Stimulated activated CD8-positive, alpha-beta memory T cell treated with anti-CD3 and anti-CD28 coated beads, Interleukin-12 subunit alpha, Interleukin-12 subunit beta, amount 100 ng/mL, for 24 hours (primary cell): ENCODE results near the gene CLN6.
"Not testable (repeated sequence)": the region's sequence is repeated elsewhere in the genome, so short reads cannot be mapped to it uniquely, and the experiment has no call there.

Experiments
- DNase-seq: peaks from one replicate; pipeline ENCODE4 v3.0.0-alpha.2; 2020; ENCODE audit errors: extremely low read depth

Gene CLN6

DNA sequence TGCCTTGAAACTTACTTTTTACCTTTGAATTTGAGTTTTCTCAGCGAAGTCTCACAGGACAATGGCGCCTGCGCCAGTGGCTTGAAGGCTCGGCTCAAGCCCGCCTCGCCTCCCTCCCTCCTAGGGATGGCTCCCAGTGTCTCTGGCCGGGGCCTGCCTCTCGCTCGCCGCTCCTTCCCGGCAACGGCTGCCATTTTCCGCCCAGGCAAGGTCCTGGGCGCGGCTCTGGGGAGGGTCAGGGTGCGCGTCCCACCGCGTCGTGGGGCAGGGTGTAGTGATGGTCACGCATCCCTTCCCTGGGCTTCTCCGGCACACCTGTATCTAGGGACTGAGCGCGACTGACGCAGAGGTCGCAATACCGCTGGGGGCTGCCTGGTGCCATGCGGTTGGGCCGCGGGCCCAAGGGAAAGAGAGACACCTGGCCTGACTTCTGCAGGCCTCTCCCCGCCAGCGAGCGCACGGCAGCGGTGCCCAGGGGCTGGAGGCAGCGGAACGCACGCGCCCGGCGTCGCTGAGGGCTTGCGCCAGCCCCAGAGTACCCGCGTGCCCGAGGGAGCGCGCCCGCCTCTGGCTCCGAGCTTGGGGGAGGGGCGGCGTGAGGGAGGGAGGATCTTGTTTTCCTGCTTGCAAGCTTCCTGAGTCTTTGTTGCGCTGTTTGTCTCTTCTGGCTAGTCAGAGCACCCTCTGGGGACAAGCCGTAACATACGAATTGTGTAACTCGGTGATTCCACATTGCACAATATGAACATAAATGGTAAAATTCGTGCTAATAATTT lies 27.3 kb upstream of the CLN6 start:
- DNase-seq, result no peak

DNA sequence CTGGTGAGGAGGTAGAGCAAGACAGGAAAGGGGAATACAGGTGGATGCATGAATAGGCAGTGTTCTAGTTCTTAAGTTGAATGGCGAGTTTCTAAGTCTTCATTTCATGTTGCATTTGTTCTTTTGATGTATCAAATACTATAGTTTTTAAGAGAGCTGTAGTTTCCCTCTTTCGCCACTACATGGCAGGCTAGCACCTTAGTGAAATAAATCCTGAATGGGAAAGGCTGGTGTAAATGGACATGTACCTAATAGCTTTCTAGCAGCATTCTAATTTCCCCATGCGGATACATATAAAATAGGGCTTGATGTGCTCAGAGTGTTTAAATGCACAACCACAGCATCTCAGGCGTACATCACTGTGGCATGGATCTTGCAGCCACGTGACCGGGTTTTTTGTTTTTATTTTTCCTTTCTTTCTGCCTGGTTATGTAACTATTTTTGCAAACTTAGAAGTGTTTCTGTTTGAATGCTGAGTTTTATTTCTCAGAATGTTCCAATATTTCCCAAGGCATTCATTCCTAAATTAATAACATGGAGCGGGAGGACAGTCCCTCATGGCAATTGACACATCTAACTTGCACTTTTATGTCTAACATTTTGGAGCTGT lies 23.5 kb upstream of the CLN6 start:
- no peak for DNase-seq

DNA sequence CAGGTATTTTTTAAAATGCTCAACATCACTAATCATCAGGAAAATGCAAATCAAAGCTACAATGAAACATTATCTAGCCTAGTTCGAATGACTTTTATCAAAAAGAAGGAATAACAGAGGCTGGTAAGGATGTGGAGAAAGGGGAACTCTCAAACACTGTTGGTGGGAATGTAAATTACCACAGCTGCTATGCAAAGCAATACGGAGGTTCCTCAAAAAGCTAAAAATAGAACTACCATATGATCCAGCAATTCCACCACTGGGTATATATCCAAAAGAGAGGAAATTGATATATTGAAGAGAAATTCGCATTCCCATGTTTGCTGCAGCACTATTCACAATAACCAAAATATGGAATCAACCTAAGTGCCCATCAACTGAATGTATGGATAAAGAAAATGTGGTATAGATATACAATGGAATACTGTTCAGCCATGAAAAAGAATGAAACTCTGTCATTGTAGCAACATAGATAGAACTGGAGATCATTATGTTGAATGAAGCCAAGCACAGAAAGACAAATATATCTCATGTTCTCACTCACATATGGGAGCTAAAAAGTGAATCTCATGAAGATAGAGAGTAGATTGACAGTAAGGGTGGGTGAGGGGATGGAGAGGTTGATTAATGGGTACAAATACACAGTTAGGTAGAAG lies 19.7 kb upstream of the CLN6 start:
- no peak for DNase-seq

DNA sequence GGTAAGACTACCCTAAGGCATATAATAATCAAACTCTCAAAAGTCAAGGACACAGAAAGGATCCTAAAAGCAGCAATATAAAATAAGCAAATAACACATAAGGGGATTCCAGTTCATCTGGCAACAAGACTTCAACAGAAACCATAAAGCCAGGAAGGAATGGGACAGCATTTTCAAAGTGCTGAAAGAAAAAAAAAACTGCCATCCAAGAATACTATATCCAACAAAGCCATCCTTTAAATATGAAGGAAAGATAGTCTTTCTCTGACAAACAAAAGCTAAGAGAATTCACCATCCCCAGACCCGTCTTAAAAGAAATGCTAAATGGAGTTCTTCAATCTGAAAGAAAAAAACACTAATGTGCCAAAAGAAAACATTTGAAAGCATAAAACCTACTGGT lies 14.7 kb upstream of the CLN6 start:
- no peak for DNase-seq

DNA sequence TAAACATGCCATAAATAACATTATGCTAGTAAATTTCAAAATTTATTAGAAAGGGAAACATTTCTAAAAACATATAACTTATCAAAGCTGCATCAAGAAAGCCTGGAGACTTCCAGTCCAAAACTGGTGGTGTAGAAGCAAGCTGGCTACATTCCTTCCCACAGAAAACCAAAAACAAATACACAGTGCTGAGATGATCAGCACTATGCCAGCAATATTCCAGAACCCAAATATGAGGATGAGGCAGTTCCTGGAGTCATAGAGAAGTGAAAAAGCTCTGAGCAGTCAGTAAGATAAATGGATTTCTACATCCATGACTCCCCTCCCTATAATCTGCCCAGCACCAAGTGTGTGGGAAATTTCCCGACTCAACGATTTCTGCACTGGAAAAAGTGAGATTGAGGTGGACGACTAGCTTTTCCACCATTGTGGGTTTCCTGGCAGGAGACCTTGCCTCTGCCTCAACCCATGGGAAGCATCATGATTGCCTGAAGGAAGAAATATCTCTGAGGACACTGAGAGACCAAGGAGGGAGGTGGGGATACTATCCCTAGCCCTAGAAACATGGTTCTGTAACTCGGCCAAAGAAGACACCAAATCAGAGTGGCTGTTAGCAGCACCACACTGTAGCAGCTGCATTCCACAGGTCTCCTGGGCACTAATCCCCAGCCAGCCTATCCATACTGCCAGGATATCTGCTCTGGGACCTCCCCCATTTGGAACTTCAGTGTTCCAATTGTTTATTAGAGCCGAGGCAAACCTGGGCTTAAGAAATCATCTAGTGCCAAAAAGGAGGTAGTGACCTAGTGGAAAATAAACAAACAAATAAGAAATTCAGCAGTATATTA lies 11.8 kb upstream of the CLN6 start:
- no peak for DNase-seq

DNA sequence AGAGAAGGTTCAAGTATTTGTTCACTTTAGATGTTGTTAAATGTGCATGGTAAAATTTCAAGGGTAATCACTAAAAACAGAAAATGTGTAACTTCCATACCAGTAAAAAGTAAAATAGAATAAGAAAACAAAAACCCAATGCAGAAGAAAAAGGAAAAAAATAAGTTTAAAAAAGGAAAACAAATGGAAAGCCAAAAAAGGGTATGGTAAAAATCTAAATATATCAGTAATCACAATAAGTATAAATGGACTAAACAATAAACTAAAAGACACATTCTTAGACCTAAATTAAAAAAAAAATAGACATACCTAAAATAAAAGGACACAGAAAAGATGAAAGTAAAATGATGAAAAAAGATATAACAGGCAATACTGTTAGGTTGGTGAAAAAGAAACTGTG lies 9.5 kb upstream of the CLN6 start:
- DNase-seq, result no peak

DNA sequence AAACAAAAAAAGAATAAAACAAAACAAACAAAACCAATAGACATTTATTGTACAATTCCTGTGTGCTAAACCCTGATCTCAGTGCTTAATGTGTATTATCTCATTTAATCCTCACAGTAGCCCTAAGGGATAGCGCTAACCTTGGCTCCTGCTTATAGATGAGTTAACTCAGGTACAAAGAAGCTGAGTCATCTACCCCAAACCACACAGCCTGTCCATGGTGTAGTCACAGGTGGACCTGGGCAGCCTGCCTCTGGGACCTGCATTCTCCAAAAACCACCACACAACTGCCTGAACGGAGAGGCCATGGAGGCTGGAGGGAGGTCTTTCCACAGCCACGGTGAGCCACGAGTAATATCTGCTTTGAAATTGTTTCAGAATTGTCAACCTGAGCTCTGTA lies 5.5 kb upstream of the CLN6 start:
- no peak for DNase-seq

DNA sequence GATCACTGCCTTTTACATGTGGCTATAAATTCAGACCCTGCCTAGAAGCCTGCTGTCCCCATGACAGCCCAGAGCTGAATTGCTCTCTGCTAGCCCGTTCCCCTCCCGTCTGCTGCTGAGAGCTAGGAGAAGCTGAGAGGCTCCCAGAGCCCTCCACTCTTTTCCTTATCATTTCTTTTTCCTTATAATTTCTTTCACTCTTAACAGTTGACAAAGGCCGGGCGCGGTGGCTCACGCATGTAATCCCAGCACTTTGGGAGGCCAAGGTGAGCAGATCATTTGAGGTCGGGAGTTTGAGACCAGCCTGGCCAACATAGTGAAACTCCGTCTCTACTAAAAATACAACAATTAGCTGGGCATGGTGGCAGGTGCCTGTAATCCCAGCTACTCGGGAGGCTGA lies 5.0 kb upstream of the CLN6 start:
- DNase-seq, result not testable (repeated sequence)

DNA sequence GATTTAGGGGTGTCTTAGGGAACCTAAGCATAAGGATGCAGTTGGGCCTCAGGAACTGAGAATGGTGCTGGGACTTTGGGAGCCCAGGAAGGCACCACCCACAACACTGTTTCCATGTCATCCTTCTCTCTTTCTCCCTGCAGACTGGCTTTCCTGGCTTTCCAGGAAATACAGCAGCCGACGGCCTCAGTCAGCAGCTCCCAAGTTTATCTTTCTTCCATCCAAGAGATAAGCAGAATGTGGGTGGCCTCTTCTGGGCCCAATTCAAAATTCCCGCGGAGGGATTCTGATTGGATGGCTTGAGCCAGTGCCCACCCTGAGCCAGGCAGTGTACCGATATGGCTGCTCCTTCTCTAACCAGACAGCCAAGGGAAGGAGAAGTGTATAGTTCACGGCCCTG lies 4.5 kb upstream of the CLN6 start:
- no peak for DNase-seq

DNA sequence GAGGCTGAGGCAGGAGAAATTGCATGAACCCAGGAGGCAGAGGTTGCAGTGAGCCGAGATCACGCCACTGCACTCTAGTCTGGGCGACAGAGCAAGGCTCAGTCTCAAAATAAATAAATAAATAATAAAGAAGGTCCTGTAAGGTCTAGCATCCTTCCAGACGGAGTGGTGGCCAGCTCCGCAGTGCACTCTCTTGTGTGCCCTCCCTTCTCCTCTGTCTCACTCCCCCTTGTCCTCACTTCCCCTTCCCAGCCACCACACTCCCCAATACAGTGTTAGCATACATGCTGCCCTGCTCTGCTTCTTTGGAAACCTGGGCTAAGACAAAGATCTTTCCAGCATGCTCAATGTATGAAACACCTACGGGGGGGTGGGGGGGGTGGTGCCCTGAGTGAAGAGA lies 3.4 kb upstream of the CLN6 start:
- DNase-seq, result no peak

DNA sequence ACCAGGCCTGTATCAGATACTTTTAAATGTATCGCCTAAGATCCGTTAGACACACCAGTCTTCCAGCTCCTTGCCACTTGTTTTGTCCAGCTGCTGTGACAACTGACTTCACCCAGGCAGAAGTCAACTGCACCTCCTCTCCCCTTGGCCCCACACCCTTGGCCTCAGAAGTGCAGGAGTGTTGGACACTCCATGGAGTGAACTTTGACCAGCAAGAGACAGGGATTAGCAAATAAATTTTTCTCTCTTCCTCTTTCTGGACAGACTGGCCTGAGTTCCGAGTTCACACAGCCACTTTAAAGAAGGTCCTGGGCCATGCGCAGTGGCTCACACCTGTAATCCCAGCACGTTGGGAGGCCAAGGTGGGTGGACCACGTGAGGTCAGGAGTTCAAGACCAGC lies 2.9 kb upstream of the CLN6 start:
- no peak for DNase-seq

DNA sequence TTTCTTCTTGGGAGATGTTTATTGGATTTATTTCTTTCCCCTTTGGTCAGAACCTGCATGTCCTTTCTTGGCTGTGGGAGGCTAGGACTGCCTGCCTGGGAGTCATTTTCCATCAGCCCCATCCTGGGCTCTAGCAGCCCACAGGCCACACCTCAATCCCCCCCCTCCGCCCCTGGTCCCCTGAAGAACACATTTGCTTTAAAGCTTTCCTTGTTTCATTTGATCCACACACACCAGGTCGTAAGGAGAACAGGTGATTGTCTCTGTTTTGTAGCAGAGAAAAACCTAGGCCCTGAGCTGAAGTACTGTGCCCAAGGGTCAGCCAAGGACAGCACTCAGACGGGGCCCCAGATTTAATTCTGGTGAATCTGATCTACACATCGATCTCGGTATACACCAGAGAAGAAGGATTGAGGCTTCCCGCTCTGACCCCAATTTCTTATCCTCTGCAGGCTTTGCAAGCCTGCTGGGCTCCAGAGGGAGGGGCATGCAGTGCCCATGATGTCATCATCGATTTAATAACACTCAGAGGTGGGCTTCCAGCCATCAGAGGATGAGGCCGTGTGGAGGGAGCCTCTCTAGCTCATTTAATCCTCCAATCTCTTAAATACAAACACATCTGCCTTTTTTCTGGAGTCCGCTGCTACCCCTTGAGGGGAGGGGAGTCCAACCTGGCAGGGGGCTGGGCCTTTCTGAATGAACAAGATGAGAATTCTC lies 1.7 kb upstream of the CLN6 start:
- no peak for DNase-seq

DNA sequence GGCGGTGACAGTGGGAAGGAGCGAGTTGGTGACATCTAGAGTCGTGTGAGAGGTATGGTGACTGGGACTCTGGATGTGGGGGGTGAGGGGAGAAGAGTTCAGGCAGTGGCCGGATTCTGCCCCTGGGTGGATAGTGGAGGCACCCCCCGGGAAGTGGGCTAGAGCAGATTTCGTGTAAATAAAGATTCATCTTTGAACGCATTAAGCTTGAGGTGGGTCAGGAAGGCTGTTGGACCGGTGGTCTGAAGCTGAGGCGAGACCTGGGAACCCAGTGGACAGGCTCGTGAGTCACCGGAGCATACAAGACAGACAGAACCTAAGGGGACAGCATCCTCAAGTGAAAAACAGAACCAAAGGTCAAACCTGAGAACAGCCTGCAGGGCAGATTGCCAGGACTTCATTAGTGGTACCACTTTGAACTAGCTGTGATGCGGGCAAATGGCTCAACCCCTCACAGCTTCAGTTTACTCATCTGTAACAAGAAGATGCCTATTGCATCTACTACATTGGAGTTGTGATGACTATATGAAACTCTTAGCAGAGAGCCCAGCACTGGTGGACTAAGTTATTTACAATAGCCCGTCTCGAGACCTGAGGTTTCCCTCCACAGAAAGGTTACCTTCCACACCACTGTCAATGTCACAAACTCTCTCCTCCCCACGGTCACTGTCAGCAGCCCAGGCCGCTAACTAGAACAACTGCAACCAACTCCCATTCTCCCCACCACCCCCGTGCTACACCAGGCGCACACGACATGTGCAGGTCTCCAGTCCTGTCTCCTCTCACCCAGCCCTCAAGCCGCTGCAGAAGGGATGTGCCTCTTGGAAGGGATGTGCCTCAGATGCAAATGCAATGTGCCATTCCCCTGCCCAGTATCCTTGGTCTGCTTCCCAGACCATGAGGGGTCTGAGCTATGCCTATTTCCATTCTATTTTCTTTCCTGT lies 901 bp upstream of the CLN6 start:
- no peak for DNase-seq

DNA sequence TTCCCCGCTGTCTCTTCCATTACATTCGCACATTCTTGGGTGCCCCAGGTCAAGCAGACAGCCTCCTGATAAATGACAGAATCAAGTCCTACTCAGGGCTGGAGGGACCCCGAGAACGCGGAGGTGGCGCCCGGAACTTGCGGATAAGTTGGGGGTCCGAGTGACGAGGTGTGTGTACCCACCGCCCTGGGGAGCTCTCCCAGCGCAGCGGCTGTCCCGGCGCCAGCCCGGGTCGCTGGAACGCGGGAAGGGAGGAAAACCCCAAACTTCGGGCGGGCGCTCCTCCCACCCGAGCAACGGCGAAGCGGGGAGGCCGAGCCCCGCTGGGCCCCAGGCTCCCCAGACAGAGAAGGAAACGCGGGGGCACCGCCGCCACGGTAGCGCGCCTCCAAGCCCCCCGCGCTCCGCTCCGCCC lies 550 bp downstream of the CLN6 start:
- DNase-seq, result no peak

DNA sequence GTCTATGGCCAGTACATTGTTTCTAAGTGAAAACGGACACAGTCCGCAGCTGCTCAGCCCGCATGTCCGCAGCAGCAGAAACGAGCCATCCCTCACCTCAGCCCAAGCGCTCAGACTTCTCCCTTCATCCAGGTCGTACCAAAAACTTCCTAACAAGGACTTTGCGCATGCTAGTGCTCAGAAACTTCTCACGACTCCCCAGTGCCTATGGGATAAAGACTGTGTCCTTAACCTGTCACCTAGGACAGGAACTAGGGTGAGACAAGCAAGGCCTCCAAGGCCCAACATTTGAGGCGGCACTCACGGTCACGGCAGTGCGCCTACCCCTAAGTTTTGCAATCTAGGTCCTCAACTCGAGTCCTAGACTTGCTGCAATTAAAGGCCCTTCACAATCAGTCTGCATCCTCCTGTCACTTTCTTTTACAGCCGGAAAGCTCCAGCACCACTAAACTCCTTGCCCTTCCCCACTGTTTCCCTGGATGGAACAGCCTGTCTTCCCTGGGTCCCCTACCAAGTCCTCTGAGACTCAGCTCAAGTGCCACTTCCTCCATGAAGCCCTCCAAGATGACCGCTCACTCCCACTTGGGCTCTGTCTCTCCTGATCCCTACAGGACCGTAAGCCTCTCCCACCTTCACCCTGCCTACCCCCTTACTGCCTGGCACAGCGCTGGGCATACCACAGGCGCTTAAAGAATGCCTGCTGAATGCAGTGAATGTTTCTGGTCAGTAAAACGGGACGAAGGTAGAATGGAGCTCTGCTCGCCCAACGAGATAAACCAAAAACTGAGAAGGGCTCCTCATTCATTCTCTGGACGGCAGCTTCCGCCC lies 1.2 kb downstream of the CLN6 start:
- no peak for DNase-seq

DNA sequence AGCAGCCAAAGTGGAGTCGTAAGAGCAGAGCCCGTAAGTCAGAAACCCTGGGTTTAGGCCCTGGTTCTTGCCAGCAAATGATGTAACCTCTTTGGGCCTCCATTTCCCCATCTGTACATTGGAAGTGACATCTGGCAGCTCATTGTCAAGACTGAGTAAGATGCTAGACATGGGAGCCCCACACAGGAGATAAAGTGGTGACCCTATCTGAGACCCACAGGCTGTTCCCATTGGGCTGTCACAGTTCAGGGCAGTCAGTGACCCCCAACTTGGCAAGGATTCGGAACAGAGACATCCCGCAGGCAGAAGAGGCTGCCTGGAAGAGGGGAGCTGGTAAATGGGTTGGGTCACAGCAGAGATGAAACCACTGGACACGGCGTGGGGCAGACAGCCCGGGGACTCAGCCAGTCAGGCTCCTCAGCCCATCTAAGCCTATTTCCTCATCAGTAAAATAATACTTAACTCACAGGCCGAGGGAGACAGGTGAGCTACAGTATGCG lies 1.8 kb downstream of the CLN6 start:
- no peak for DNase-seq

DNA sequence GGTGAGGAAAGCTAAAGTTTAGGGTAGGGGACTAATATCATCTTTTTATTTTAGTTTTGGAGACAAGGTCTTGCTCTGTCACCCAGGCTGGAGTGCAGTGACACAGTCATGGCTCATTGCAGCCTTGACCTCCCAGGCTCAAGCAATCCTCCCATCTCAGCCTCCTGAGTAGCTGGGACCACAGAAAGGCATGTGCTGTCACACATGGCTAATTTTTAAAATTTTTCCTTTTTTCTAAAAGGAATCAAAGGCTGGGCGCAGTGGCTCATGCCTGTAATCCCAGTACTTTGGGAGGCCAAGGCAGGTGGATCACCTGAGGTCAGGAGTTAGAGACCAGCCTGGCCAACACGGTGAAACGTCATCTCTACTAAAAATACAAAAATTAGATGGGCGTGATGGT lies 4.1 kb downstream of the CLN6 start:
- DNase-seq, result not testable (repeated sequence)

DNA sequence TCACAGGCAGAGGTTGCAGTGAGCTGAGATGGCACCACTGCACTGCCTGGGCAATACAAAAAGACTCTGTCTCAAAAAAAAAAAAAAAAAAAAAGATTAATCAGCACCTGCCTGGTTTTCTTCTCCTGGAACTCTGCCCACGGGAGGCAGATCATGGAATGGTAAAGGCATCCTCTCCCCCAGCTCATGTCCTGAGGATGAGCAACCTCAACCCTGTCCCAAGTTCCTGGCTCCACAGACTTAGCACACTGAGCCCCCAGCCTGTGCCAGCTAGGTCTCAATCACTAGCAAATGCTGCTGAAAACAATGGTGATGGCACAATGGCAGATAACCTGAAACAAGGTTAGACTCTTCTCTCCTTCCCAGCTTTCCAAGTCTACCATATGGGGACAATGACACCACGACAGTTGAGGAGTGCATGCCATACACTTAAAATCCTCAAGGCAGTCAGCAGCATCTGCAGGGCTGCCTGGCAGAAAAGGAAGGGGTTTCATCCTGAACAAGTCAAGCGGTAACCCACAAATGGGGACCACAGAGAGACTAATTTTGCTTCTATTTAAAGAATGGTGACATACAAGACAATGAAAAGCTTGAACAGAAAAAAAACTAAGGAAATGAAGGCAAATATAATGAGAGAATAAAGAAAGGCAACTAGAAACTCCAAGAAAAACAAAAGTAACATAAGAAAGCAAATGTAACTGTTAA lies 4.8 kb downstream of the CLN6 start:
- DNase-seq, result no peak

DNA sequence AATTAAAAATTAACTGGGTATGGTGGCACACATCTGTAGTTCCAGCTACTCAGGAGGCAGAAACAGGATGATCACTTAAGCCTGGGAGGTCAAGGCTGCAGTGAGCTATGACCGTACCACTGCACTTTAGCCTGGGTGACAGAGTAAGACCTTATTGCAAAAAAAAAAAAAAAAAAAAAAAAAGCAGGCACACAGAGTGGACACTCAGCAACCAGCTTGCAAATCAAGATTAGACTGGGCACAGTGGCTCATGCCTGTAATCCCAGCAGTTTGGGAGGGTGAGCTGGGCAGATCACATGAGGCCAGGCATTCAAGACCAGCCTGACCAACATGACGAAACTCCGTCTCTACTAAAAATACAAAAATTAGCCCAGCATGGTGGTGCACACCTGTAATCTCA lies 5.4 kb downstream of the CLN6 start:
- no peak for DNase-seq
